GM19467 (cell line): ENCODE data around the gene PRR11.
"Not testable (repeated sequence)": the region's sequence is repeated elsewhere in the genome, so short reads cannot be mapped to it uniquely, and the experiment has no call there.

Source experiments
- ATAC-seq: cut with Tn5 transposase; IDR thresholded peaks from one replicate; pipeline ENCODE4 v1.9.1; 2021; ENCODE audit warnings: mild to moderate bottlenecking, moderate library complexity; ENCODE audit not compliant: unreplicated experiment

Gene PRR11

DNA sequence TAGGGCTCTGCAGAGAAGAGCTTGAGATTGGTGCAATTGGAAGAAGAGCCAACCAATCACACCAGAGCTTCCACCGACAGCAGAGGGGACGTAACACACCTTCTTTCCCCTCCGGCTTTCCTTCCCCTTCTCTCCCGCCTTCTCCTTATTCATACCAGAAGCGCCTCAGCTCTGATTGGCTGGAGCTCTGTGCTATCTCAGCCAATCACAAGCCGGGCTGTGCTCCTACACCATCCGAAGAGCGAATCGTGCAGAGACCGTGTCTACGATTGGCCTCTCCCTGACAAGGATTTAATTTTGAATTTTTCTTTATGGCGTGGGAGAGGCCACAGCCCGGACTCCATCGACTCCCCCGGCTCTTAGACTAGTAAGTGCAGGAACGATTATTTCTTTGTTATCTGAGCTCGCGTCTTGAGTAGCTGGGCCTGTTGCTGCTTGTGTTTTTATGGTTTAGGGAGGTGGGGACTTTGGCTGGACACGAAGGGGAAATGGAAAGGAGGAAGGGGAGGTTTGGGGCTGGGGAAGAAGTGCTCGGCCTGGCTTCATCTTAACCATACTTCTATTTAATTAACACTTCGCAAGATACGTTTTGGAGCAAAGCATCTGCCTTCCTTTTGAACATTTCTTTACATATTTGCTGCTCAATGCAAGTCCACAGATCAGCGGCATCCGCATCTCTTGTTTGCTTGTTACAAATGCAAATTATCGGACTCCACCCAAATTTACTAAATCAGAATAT, at the start of gene PRR11:
Gene PRR11, plus strand, starts transcription at position 308 of the 739 bp plus-strand sequence. CDS start 14,007 bp downstream, outside the sequence.
- ATAC-seq, result peak; percentile 88

DNA sequence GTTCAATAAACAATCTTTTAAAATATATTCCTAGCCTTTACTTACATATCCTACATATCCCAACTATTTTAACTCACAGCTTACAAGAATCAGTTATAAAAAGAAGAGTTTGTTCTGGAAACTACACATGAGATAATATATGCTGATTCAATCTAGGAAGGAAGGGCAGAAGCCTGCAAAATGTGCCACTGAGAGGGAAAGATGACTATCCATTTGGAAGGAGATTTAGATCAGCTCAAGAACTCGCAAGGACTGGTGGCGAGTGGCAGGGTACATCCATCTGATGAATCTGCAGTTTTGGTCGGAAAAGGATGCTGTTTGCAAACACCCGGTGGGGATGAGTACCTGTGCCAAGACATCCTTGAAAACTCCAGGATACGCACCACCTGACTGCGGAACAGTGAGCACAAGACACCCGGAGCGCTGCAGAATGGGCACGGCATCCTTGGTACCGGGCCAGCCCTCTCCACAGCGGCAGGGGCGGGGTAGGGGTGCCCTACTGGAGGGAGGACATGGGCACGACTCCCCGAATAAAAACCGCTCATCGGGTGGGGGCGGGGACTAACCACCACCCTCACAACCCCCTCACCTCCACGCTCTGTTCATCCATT, 49.6 kb upstream of the PRR11 start:
- ATAC-seq, result peak; percentile 10

GRCh38 chr17:59106463-59107305, 48.9 kb upstream of the PRR11 start, which contains the start of gene TRIM37:
TSS of gene TRIM37 (minus strand) at chr17:59106880. CDS start at chr17:59106461, 419 bp downstream.
- ATAC-seq, result peak; percentile 95

GRCh38 chr17:59107306-59107670, 48.3 kb upstream of the PRR11 start:
- no peak for ATAC-seq

DNA sequence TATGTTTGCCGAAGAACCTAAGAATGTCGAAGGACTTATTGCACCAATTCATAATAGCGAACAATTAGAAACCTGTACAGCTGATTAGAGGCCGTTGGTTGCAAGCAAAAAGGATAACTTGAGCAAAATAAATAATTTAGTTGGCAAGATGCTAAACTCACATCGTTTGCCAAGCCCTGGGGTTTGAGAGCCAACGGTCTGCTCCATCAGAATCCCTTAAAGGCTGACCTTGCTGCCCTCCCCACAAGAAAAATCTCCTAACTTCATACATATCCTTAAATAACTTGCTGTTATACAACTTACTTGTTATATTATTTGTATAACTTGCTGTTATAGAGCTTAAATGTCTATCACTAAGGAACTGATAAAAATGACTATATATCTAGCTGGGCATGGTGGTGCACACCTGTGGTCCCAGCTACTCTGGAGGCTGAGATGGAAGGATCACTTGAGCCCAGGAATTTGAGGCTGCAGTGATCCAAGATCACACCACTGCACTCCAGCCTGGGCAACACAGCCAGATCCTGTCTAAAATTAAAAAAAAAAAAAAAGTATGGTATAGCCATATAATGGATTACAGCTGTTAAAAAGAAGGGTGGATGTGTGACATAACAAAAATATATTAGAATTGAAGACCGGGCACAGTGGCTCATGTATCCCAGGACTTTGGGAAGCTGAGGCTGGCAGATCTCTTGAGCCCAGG, 47.0 kb upstream of the PRR11 start:
- ATAC-seq, result no peak

GRCh38 chr17:59110973-59111372, 44.6 kb upstream of the PRR11 start:
- ATAC-seq, result no peak

DNA sequence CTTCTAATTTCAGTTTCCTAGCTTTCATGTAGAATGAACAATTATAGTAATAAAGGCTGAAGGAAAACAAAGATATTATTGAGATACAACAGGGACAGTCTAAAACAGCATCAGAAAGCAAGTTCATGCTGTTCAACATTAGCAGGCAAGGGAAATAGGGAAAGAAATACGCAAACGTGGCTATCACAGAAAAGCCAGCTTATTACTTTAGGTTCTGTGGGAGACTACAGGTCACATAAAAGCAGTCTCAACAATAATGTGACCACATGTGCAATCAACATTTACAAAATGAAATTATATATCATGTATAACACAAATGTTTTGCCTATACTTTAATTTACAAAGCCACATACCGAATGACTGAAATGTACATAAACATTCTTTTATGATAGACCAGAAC, 44.0 kb upstream of the PRR11 start:
- ATAC-seq, result no peak

- no peak for ATAC-seq
Observed at GRCh38 chr17:59115474-59115873, 40.1 kb upstream of the PRR11 start.

DNA sequence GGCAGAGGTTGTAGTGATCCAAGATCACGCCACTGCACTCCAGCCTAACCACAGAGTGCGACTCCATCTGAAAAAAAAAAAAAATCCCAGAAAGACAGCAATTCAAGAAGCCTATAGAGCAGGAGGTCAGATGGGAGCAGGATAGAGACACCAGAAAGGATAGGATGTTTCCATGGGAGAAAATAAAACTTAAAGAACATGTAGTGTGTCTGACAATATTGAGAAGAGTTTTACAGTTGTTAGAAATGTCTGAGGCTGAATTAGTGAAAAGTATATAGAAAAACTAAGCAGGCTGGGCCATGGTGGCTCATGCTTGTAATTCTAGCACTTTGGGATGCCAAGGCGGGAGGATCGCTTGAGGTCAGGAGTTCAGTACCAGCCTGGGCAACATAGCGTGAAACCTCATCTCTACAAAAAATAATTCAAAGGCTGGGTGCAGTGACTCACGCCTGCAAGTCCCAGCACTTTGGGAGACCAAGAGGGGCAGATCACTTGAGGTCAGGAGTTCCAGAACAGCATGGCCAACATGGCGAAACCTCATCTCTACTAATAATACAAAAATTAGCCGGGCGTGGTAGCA, 33.6 kb upstream of the PRR11 start:
- no peak for ATAC-seq

DNA sequence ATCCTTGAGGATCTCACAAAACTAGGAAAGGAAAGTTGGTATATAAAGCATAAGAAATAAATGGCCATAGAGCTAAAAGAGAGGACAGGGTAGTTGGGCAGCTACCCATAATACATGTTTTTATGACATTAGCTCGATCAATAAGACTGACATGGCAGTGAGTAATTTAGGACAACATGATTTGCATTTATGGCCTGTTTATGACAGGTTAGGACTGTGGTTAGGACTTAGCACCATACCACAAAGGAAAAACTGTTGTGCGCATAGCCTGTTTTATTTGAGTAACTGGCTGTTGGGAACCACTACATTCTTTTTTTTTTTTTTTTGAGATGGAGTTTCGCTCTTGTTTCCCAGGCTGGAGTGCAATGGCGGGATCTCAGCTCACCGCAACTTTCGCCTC, 30.9 kb upstream of the PRR11 start:
- ATAC-seq, result no peak

GRCh38 chr17:59126809-59127417, 28.6 kb upstream of the PRR11 start:
- no peak for ATAC-seq

DNA sequence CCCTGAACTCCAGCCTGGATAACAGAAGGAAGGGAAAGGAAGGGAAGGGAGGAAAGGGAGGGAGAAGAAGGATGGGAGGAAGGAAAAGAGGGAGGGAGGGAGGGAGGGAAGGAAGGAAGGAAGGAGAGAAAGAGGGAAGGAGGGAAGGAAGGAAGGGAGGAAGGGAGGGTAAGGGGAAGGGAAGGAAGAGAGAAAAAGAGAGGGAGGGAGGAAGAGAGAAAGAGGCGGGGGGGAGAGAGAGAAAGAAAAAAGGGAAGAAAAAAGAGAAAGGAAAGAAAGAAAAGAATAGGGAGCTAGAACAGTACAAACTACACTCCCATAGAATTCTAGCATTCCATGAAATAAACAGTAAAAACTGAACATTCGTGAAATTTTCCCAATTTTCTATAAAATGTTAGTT, 25.7 kb upstream of the PRR11 start:
- no peak for ATAC-seq

GRCh38 chr17:59131131-59131530, 24.4 kb upstream of the PRR11 start:
- ATAC-seq, result no peak

- ATAC-seq, result not testable (repeated sequence)
Observed at GRCh38 chr17:59138339-59138738, 17.2 kb upstream of the PRR11 start.

DNA sequence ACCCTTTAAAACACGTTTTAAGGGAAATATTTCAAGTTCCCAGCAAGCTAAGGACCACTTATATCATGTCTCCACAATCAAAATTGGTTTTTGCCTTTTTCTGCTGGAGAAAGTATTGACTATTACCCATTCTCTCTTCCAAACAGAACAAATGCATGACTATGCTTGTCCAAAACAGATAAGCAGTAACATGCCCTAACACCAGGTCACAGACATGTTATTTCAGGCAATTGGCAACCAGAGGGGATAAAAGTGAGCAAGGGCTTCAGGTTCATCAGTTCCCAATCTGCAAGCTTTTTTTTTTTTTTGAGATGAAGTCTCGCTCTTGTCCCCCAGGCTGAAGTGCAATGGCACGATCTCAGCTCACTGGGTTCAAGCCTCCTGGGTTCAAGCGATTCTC, 15.6 kb upstream of the PRR11 start:
- no peak for ATAC-seq

GRCh38 chr17:59141860-59142259, 13.7 kb upstream of the PRR11 start:
- ATAC-seq, result no peak

- no peak for ATAC-seq
Observed at GRCh38 chr17:59145571-59146096, 9.9 kb upstream of the PRR11 start.

- ATAC-seq, result no peak
Observed at GRCh38 chr17:59149051-59149450, 6.5 kb upstream of the PRR11 start.

DNA sequence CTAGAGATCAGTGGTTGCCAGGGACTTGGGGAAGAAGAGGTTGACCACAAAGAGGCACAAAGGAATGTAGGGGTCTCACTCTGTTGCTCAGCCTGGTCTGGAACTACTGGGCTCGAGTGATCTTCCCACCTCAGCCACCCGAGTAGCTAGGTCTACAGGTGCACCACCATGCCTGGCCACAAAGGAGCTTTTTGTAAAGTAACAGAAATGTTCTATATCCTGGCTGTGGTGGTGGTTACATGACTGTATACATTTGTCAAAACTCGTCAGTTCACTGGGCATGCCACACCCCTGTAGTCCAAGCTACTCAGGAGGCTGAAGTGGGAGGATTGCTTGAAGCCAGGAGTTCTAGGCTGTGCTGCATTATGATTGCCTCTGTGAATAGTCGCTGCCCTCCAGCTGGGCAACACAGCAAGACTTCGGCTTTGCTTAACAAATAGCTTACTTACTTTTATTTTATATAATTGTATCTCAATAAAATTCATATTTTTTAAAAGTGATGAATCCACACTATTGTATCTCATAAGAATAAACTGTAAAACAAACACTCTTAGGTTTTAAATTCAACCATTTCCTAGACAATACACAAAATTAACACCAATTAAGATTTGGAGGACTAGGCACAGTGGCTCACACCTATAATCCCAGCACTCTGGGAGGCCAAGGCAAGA, 5.6 kb upstream of the PRR11 start:
- no peak for ATAC-seq
